HepG2 (cell line): Measurements from ENCODE around the gene LOC128125822.

ENCODE experiments used
- CTCF ChIP-seq: sonication (generic); formaldehyde crosslinking; IDR thresholded peaks from 2 replicates; pipeline ENCODE4 v1.5.0; 2020; ENCODE audit warnings: mild to moderate bottlenecking, missing genetic modification reagents, moderate library complexity
- EP300 ChIP-seq, 3 experiments: sonication (generic) in 1 of 3; formaldehyde crosslinking in 1 of 3; IDR thresholded peaks; 2 replicates each; pipeline versions ENCODE4 v1.5.1 to v1.6.1; 2011 to 2020; ENCODE audit warnings: low read depth in 2 of 3, low read length in 2 of 3, borderline replicate concordance in 1 of 3, improper control_type of control experiment in 1 of 3, mild to moderate bottlenecking in 1 of 3, missing genetic modification reagents in 1 of 3, moderate library complexity in 1 of 3
- FOSL2 ChIP-seq: sonication (generic); formaldehyde crosslinking; IDR thresholded peaks from 2 replicates; pipeline ENCODE4 v1.4.0; 2020; ENCODE audit warnings: missing genetic modification reagents
- GLI4 ChIP-seq: sonication (generic); formaldehyde crosslinking; IDR thresholded peaks from 2 replicates; pipeline ENCODE4 v1.5.1; 2020; ENCODE audit warnings: missing genetic modification reagents, mild to moderate bottlenecking, moderate library complexity, borderline replicate concordance
- HOXA9 ChIP-seq: sonication (generic); formaldehyde crosslinking; IDR thresholded peaks from 2 replicates; pipeline ENCODE4 v1.8.1; 2022; ENCODE audit warnings: missing genetic modification reagents, mild to moderate bottlenecking, moderate library complexity, borderline replicate concordance
- IRF2 ChIP-seq: IDR thresholded peaks from 2 replicates; pipeline ENCODE4 v1.6.1; 2018; ENCODE audit warnings: missing genetic modification reagents, missing compliant biosample characterization
- KLF11 ChIP-seq: IDR thresholded peaks from 2 replicates; pipeline ENCODE4 v1.6.1; 2016; ENCODE audit warnings: missing compliant biosample characterization
- MYPOP ChIP-seq: sonication (generic); formaldehyde crosslinking; IDR thresholded peaks from 2 replicates; pipeline ENCODE4 v1.8.1; 2023; ENCODE audit warnings: mild to moderate bottlenecking, moderate library complexity, missing genetic modification reagents
- YY1 ChIP-seq: IDR thresholded peaks from 2 replicates; pipeline ENCODE4 v1.6.1; 2011; ENCODE audit warnings: low read length, low read depth, moderate library complexity, mild to moderate bottlenecking; ENCODE audit not compliant: insufficient read depth, insufficient replicate concordance
- ZNF121 ChIP-seq: sonication (generic); formaldehyde crosslinking; IDR thresholded peaks from 2 replicates; pipeline ENCODE4 v1.5.0; 2020; ENCODE audit warnings: mild to moderate bottlenecking, missing genetic modification reagents
- ZNF24 ChIP-seq: fragments of 450-650 bp; IDR thresholded peaks from 2 replicates; pipeline ENCODE4 v1.6.1; 2017; ENCODE audit warnings: antibody characterized with exemption, mild to moderate bottlenecking
- ZSCAN21 ChIP-seq: sonication (generic); formaldehyde crosslinking; IDR thresholded peaks from 2 replicates; pipeline ENCODE4 v1.8.0; 2022; ENCODE audit warnings: mild to moderate bottlenecking, missing genetic modification reagents, moderate library complexity, borderline replicate concordance
- TF ChIP-seq, protein P1 (sequence below): sonication (generic); formaldehyde crosslinking; IDR thresholded peaks from 2 replicates; pipeline ENCODE4 v1.5.0; 2020; ENCODE audit warnings: mild to moderate bottlenecking, missing genetic modification reagents, borderline replicate concordance
- TF ChIP-seq, protein P2 (sequence below): sonication (generic); formaldehyde crosslinking; IDR thresholded peaks from 2 replicates; pipeline ENCODE4 v1.4.0; 2020; ENCODE audit warnings: missing genetic modification reagents, mild to moderate bottlenecking, borderline replicate concordance
- TF ChIP-seq, protein P3 (sequence below): IDR thresholded peaks from 2 replicates; pipeline ENCODE4 v1.6.1; 2016; ENCODE audit warnings: missing compliant biosample characterization, missing genetic modification reagents, borderline replicate concordance

The LOC128125822 gene

GRCh38 chr6:63527658-63528514 lies 44.4 kb upstream of the LOC128125822 start (continued):
- TF ChIP-seq KLF11 (peak; percentile 68; the same call in 1 of the 2 replicates), MYPOP (CRISPR knock-in tag) (peak; percentile 62; the same call in 1 of the 2 replicates), ZNF121 (CRISPR knock-in tag) (no peak), EP300 (IDR thresholded peaks at IDR 0.05; ENCODE audit: low read depth in 2 of 2, low read length in 2 of 2) (peak; percentile 79 to 96; a peak in 3 of 4 replicates), EP300 (CRISPR knock-in tag; IDR thresholded peaks at IDR 0.05; ENCODE audit: borderline replicate concordance) (peak; percentile 98), YY1 (no peak), GLI4 (CRISPR knock-in tag) (no peak), IRF2 (peak; percentile 92), CTCF (CRISPR knock-in tag) (no peak), ZSCAN21 (0 out of 2 replicates have a peak, but pooled peaks have one; percentile 21), FOSL2 (CRISPR knock-in tag) (peak; percentile 100), HOXA9 (CRISPR knock-in tag) (no peak), ZNF24 (peak; percentile 38; the same call in 1 of the 2 replicates)
- TF ChIP-seq, protein P1, sequence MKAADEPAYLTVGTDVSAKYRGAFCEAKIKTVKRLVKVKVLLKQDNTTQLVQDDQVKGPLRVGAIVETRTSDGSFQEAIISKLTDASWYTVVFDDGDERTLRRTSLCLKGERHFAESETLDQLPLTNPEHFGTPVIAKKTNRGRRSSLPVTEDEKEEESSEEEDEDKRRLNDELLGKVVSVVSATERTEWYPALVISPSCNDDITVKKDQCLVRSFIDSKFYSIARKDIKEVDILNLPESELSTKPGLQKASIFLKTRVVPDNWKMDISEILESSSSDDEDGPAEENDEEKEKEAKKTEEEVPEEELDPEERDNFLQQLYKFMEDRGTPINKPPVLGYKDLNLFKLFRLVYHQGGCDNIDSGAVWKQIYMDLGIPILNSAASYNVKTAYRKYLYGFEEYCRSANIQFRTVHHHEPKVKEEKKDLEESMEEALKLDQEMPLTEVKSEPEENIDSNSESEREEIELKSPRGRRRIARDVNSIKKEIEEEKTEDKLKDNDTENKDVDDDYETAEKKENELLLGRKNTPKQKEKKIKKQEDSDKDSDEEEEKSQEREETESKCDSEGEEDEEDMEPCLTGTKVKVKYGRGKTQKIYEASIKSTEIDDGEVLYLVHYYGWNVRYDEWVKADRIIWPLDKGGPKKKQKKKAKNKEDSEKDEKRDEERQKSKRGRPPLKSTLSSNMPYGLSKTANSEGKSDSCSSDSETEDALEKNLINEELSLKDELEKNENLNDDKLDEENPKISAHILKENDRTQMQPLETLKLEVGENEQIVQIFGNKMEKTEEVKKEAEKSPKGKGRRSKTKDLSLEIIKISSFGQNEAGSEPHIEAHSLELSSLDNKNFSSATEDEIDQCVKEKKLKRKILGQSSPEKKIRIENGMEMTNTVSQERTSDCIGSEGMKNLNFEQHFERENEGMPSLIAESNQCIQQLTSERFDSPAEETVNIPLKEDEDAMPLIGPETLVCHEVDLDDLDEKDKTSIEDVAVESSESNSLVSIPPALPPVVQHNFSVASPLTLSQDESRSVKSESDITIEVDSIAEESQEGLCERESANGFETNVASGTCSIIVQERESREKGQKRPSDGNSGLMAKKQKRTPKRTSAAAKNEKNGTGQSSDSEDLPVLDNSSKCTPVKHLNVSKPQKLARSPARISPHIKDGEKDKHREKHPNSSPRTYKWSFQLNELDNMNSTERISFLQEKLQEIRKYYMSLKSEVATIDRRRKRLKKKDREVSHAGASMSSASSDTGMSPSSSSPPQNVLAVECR (CRISPR knock-in tag): peak; percentile 30; the same call in 1 of the 2 replicates
- TF ChIP-seq, protein P2, sequence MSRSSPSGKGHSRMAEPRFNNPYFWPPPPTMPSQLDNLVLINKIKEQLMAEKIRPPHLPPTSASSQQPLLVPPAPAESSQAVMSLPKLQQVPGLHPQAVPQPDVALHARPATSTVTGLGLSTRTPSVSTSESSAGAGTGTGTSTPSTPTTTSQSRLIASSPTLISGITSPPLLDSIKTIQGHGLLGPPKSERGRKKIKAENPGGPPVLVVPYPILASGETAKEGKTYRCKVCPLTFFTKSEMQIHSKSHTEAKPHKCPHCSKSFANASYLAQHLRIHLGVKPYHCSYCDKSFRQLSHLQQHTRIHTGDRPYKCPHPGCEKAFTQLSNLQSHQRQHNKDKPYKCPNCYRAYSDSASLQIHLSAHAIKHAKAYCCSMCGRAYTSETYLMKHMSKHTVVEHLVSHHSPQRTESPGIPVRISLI (CRISPR knock-in tag): no peak
- TF ChIP-seq, protein P3, sequence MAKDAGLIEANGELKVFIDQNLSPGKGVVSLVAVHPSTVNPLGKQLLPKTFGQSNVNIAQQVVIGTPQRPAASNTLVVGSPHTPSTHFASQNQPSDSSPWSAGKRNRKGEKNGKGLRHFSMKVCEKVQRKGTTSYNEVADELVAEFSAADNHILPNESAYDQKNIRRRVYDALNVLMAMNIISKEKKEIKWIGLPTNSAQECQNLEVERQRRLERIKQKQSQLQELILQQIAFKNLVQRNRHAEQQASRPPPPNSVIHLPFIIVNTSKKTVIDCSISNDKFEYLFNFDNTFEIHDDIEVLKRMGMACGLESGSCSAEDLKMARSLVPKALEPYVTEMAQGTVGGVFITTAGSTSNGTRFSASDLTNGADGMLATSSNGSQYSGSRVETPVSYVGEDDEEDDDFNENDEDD (CRISPR knock-in tag): no peak
